Measurements from ENCODE around the gene FHIT.

GRCh38 chr3:60001369-60001768 lies 1249.9 kb downstream of the FHIT start:
- no peak for TF ChIP-seq CTCF (IDR thresholded peaks at IDR 0.05 in 2 of 3, conservative IDR thresholded peaks at IDR 0.05 in 1 of 3; ENCODE audit: control insufficient read depth in 2 of 3, extremely low read depth in 1 of 3, insufficient read depth in 1 of 3, low read depth in 3 of 3, low read length in 3 of 3)
- no peak for TF ChIP-seq ESRRA (IDR thresholded peaks at IDR 0.05; ENCODE audit: low read length)
- TF ChIP-seq CEBPB (IDR thresholded peaks at IDR 0.05; ENCODE audit: borderline replicate concordance in 1 of 2, low read depth in 2 of 2, low read length in 2 of 2): no peak
- TF ChIP-seq RBBP5 (conservative IDR thresholded peaks at IDR 0.05): no peak
- TF ChIP-seq LARP7 (IDR thresholded peaks at IDR 0.05): no peak
- no peak for TF ChIP-seq NRF1 (conservative IDR thresholded peaks at IDR 0.05; ENCODE audit: low read depth, low read length)
- TF ChIP-seq CUX1 (IDR thresholded peaks at IDR 0.05; ENCODE audit: insufficient replicate concordance, low read depth, low read length): no peak
- no peak for TF ChIP-seq POLR2A (IDR thresholded peaks at IDR 0.05; ENCODE audit: low read depth, low read length)
- no peak for TF ChIP-seq RAD21 (IDR thresholded peaks at IDR 0.05; ENCODE audit: insufficient read depth, low read depth, low read length)
- no peak for TF ChIP-seq SP1 (IDR thresholded peaks at IDR 0.05; ENCODE audit: low read depth, low read length)
- TF ChIP-seq WRNIP1 (IDR thresholded peaks at IDR 0.05; ENCODE audit: borderline replicate concordance, low read depth, low read length): no peak
- no peak for TF ChIP-seq CHD4 (IDR thresholded peaks at IDR 0.05)
- TF ChIP-seq CREB1 (IDR thresholded peaks at IDR 0.05; ENCODE audit: low read depth): no peak
- TF ChIP-seq JUND (IDR thresholded peaks at IDR 0.05; ENCODE audit: low read depth, low read length): no peak
